Lower leg skin (tissue), 3 donors: ENCODE measurements around the gene EVI5L.

Experiments used
- POLR2A ChIP-seq, 2 donors: fragments of 450-650 bp; IDR thresholded peaks; one replicate each; pipeline ENCODE4 v1.6.1; 2016 to 2017; ENCODE audit warnings: antibody characterized with exemption in 2 of 2, mild to moderate bottlenecking in 1 of 2, moderate library complexity in 1 of 2
- TF ChIP-seq, protein P1 (sequence below), 3 donors: fragments of 450-650 bp; IDR thresholded peaks; one replicate each; pipeline ENCODE4 v1.5.1; 2016; ENCODE audit warnings: antibody characterized with exemption in 3 of 3, mild to moderate bottlenecking in 3 of 3, moderate library complexity in 2 of 3

DNA sequence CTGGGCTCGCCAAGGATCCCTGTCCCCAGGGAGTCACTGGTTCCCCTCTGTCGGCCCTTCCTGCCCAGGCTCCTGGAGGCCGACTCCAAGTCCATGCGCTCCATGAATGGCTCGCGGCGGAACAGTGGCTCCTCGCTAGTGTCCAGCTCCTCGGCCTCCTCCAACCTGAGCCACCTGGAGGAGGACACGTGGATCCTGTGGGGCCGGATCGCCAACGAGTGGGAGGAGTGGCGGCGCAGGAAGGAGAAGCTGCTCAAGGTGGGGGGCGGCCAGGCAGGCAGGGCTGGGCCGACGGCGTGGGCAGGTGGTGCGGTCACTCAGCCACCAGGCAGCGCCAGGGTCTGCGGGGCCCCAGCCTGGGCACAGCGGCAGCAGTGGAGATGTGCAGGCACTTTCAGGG, 17.6 kb downstream of the EVI5L start:
- TF ChIP-seq, protein P1, sequence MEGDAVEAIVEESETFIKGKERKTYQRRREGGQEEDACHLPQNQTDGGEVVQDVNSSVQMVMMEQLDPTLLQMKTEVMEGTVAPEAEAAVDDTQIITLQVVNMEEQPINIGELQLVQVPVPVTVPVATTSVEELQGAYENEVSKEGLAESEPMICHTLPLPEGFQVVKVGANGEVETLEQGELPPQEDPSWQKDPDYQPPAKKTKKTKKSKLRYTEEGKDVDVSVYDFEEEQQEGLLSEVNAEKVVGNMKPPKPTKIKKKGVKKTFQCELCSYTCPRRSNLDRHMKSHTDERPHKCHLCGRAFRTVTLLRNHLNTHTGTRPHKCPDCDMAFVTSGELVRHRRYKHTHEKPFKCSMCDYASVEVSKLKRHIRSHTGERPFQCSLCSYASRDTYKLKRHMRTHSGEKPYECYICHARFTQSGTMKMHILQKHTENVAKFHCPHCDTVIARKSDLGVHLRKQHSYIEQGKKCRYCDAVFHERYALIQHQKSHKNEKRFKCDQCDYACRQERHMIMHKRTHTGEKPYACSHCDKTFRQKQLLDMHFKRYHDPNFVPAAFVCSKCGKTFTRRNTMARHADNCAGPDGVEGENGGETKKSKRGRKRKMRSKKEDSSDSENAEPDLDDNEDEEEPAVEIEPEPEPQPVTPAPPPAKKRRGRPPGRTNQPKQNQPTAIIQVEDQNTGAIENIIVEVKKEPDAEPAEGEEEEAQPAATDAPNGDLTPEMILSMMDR (IDR thresholded peaks at IDR 0.05): no peak
- no peak for TF ChIP-seq POLR2A (IDR thresholded peaks at IDR 0.05)
